ENCODE results near the gene HABP4. TPM values are rescaled to one million over a fixed set of nuclear protein-coding genes. Genes with fewer than 3 reads are reported as not detected.
A peak's percentile ranks its signal among the peaks of the same experiment; 100 is the strongest.

Gene HABP4, protein sequence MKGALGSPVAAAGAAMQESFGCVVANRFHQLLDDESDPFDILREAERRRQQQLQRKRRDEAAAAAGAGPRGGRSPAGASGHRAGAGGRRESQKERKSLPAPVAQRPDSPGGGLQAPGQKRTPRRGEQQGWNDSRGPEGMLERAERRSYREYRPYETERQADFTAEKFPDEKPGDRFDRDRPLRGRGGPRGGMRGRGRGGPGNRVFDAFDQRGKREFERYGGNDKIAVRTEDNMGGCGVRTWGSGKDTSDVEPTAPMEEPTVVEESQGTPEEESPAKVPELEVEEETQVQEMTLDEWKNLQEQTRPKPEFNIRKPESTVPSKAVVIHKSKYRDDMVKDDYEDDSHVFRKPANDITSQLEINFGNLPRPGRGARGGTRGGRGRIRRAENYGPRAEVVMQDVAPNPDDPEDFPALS
- 1 to 10 TPM; 2.6 to 3.3 TPM for total RNA-seq
- 1 to 10 TPM; 1.1 to 4.0 TPM for polyA plus RNA-seq

- H3K9ac ChIP-seq (ENCODE audit: low read depth in 1 of 2, low read length in 2 of 2): peak within 1 kb of the TSS; percentile 1 to 74
- DNase-seq (ENCODE audit: low spot score): peak; percentile 96
- peak within 1 kb of the TSS; percentile 72 to 90 (median 82) for H3K4me3 ChIP-seq (ENCODE audit: low read depth in 1 of 3, low read length in 3 of 3)
- H3K4me1 ChIP-seq (ENCODE audit: control insufficient read depth in 4 of 4, insufficient read depth in 4 of 4, low read length in 3 of 4): peaks cover 0 to 18% (median 9%) of the 10 kb centered on the region in 4 donors
- H3K27ac ChIP-seq (ENCODE audit: low read depth in 1 of 2, low read length in 2 of 2): peak within 1 kb of the TSS; percentile 52 to 66
- H3K36me3 ChIP-seq (ENCODE audit: control insufficient read depth in 4 of 4, insufficient read depth in 3 of 4, low read depth in 1 of 4, low read length in 3 of 4): no peaks in the 10 kb centered on the region
- under 1% methylated on average over 108 of the region's 108 CpGs for WGBS
- no peaks in the 10 kb centered on the region for H3K9me3 ChIP-seq (ENCODE audit: control insufficient read depth in 4 of 4, low read length in 3 of 4)
- no peaks in the 10 kb centered on the region for H3K27me3 ChIP-seq (ENCODE audit: control insufficient read depth in 4 of 4, insufficient read depth in 4 of 4, low read length in 3 of 4)
- TF ChIP-seq MAX (IDR thresholded peaks at IDR 0.05): no peak
- TF ChIP-seq RAD21 (IDR thresholded peaks at IDR 0.05): peak in 1 of 2 donors; percentile 15
- peak in 1 of 2 donors; percentile 72 for TF ChIP-seq EGR1 (IDR thresholded peaks at IDR 0.05; ENCODE audit: low read depth in 2 of 2)
These were observed at the start of gene HABP4 for GRCh38 chr9:96449845-96450612. Gene HABP4 (plus strand): TSS chr9:96450169. CDS start chr9:96450280, 111 bp downstream.

DNA sequence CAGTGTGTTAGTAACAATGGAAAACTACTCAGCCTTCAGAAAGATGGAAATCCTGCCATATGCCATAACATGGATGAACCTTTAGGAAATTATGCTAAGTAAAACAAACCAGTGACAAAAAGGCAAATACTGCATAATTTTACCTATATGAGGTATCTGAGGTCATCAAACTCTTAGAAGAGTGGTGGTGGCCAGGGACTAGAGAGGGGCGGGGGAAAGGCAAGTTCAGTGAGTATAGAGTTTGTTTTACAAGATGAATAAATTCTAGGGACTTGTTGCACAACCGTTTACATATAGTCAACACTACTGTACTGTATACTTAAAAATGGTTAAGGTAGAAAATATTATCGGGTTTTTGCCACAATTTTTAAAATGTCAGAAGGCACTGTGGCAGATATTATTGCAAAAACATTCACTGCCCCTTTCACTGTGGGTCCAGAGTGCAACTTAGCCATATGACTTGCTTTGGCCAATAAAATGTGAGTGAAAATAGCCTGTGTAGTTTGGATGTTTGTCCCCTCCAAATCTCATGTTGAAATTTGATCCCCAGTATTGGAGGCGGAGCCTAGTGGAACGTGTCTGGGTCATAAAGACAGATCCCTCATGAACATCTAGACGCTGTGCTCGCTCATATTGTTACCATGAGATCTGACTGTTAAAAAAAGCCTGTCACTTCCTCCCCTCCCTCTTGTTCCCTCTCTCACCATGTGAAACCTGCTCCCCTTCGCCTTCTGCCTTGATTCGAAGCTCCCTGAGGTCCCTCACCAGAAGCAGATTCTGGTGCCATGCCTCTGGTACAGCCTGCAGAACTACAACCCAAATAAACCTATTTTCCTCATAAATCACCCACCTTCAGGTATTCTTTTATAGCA is 41.3 kb upstream of the HABP4 start:
- Histone ChIP-seq H3K27me3 (ENCODE audit: control insufficient read depth in 4 of 4, insufficient read depth in 4 of 4, low read length in 3 of 4) (no peaks in the 10 kb centered on the region), H3K36me3 (ENCODE audit: control insufficient read depth in 4 of 4, insufficient read depth in 3 of 4, low read depth in 1 of 4, low read length in 3 of 4) (no peaks in the 10 kb centered on the region), H3K4me3 (ENCODE audit: low read depth in 1 of 3, low read length in 3 of 3) (no peak overlapping the region), H3K27ac (ENCODE audit: low read depth in 1 of 2, low read length in 2 of 2) (no peak overlapping the region), H3K4me1 (ENCODE audit: control insufficient read depth in 4 of 4, insufficient read depth in 4 of 4, low read length in 3 of 4) (no peaks in the 10 kb centered on the region), H3K9me3 (ENCODE audit: control insufficient read depth in 4 of 4, low read length in 3 of 4) (no peaks in the 10 kb centered on the region), H3K9ac (ENCODE audit: low read depth in 1 of 2, low read length in 2 of 2) (no peak overlapping the region)
- TF ChIP-seq, protein P1, sequence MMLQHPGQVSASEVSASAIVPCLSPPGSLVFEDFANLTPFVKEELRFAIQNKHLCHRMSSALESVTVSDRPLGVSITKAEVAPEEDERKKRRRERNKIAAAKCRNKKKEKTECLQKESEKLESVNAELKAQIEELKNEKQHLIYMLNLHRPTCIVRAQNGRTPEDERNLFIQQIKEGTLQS (IDR thresholded peaks at IDR 0.05): no peak
- TF ChIP-seq HNF4G (IDR thresholded peaks at IDR 0.05) (peak; percentile 92), FOXA2 (IDR thresholded peaks at IDR 0.05) (no peak), HNF4A (conservative IDR thresholded peaks at IDR 0.05) (peak; percentile 89 to 98), GABPA (IDR thresholded peaks at IDR 0.05 in 1 of 2, conservative IDR thresholded peaks at IDR 0.05 in 1 of 2) (no peak), MAX (IDR thresholded peaks at IDR 0.05) (no peak), TAF1 (conservative IDR thresholded peaks at IDR 0.05) (no peak), EGR1 (IDR thresholded peaks at IDR 0.05; ENCODE audit: low read depth in 2 of 2) (no peak), RAD21 (IDR thresholded peaks at IDR 0.05) (no peak), NR2F2 (IDR thresholded peaks at IDR 0.05) (no peak), JUND (IDR thresholded peaks at IDR 0.05) (no peak), RXRA (IDR thresholded peaks at IDR 0.05) (peak; percentile 19 to 56), FOXA1 (IDR thresholded peaks at IDR 0.05) (no peak), YY1 (IDR thresholded peaks at IDR 0.05) (peak; percentile 24), SP1 (IDR thresholded peaks at IDR 0.05) (peak; percentile 98), CTCF (IDR thresholded peaks at IDR 0.05; ENCODE audit: low read depth, low read length, missing input control) (no peak), ZBTB33 (IDR thresholded peaks at IDR 0.05) (no peak)
- TF ChIP-seq, protein P2, sequence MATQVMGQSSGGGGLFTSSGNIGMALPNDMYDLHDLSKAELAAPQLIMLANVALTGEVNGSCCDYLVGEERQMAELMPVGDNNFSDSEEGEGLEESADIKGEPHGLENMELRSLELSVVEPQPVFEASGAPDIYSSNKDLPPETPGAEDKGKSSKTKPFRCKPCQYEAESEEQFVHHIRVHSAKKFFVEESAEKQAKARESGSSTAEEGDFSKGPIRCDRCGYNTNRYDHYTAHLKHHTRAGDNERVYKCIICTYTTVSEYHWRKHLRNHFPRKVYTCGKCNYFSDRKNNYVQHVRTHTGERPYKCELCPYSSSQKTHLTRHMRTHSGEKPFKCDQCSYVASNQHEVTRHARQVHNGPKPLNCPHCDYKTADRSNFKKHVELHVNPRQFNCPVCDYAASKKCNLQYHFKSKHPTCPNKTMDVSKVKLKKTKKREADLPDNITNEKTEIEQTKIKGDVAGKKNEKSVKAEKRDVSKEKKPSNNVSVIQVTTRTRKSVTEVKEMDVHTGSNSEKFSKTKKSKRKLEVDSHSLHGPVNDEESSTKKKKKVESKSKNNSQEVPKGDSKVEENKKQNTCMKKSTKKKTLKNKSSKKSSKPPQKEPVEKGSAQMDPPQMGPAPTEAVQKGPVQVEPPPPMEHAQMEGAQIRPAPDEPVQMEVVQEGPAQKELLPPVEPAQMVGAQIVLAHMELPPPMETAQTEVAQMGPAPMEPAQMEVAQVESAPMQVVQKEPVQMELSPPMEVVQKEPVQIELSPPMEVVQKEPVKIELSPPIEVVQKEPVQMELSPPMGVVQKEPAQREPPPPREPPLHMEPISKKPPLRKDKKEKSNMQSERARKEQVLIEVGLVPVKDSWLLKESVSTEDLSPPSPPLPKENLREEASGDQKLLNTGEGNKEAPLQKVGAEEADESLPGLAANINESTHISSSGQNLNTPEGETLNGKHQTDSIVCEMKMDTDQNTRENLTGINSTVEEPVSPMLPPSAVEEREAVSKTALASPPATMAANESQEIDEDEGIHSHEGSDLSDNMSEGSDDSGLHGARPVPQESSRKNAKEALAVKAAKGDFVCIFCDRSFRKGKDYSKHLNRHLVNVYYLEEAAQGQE (IDR thresholded peaks at IDR 0.05): no peak
- WGBS: 68% methylated on average over 9 of the region's 9 CpGs
- no peak for DNase-seq (ENCODE audit: low spot score)

Measured in liver (tissue), 9 donors.